GM23338 (cell line): ENCODE results near the gene MGAT5. TPM values are rescaled to one million over a fixed set of nuclear protein-coding genes. Genes with fewer than 3 reads are reported as not detected.

Source experiments
- ATAC-seq: fragments of 200-7000 bp; cut with Tn5 transposase; 3 replicates; pipeline ENCODE4 v1.9.1; 2020
- DNase-seq: peaks from one replicate; pipeline ENCODE4 v3.0.0-alpha.2; 2015; ENCODE audit warnings: low spot score
- H2AFZ ChIP-seq: fragments of 200-600 bp; sonication (generic); 2 replicates; pipeline ENCODE4 v1.8.0; 2016; ENCODE audit warnings: antibody characterized with exemption, mild to moderate bottlenecking, moderate library complexity
- H3F3A ChIP-seq: fragments of 200-600 bp; sonication (generic); replicated peaks from 2 replicates; pipeline ENCODE4 v1.8.0; 2017; ENCODE audit warnings: antibody characterized with exemption, mixed run types, low read depth
- H3K27ac ChIP-seq: fragments of 200-600 bp; sonication (generic); 2 replicates; pipeline ENCODE4 v1.6.1; 2016; ENCODE audit warnings: low read depth
- H3K27me3 ChIP-seq: fragments of 200-600 bp; sonication (generic); 2 replicates; pipeline ENCODE4 v1.8.0; 2016; ENCODE audit warnings: mild to moderate bottlenecking, mixed run types, moderate library complexity; ENCODE audit not compliant: insufficient read depth
- H3K36me3 ChIP-seq: fragments of 200-600 bp; sonication (generic); 2 replicates; pipeline ENCODE4 v1.8.0; 2016; ENCODE audit warnings: mild to moderate bottlenecking; ENCODE audit not compliant: insufficient read depth
- H3K4me1 ChIP-seq: fragments of 200-600 bp; sonication (generic); 2 replicates; pipeline ENCODE4 v1.8.0; 2016; ENCODE audit warnings: mild to moderate bottlenecking, moderate library complexity; ENCODE audit not compliant: insufficient read depth
- H3K4me2 ChIP-seq: fragments of 200-600 bp; sonication (generic); 2 replicates; pipeline ENCODE4 v1.7.1; 2017; ENCODE audit warnings: mixed run types
- H3K4me3 ChIP-seq: fragments of 200-600 bp; sonication (generic); 2 replicates; pipeline ENCODE4 v1.6.1; 2016; ENCODE audit warnings: mixed run types
- H3K79me2 ChIP-seq: fragments of 200-600 bp; sonication (generic); replicated peaks from 2 replicates; pipeline ENCODE4 v1.8.0; 2017; ENCODE audit warnings: mild to moderate bottlenecking; ENCODE audit not compliant: insufficient read depth
- H3K9me2 ChIP-seq: fragments of 200-600 bp; sonication (generic); 2 replicates; pipeline ENCODE4 v1.8.0; 2017; ENCODE audit not compliant: insufficient read depth
- H4K20me1 ChIP-seq: fragments of 200-600 bp; sonication (generic); replicated peaks from 2 replicates; pipeline ENCODE4 v1.8.0; 2017; ENCODE audit warnings: mild to moderate bottlenecking; ENCODE audit not compliant: insufficient read depth
- H3K27ac Mint-ChIP-seq: 2 replicates; pipeline ENCODE4 v1.8.0; 2020; ENCODE audit warnings: inconsistent platforms, mild to moderate bottlenecking, moderate library complexity, mixed read lengths
- H3K27me3 Mint-ChIP-seq: 3 replicates; pipeline ENCODE4 v1.8.0; 2022; ENCODE audit warnings: low read depth, mild to moderate bottlenecking, moderate library complexity, mixed read lengths, inconsistent platforms; ENCODE audit not compliant: insufficient read depth, poor library complexity
- H3K36me3 Mint-ChIP-seq: 3 replicates; pipeline ENCODE4 v1.8.0; 2021; ENCODE audit warnings: low read depth, mild to moderate bottlenecking, inconsistent platforms, moderate library complexity, mixed read lengths
- H3K4me1 Mint-ChIP-seq: 3 replicates; pipeline ENCODE4 v1.8.0; 2020; ENCODE audit warnings: mild to moderate bottlenecking, inconsistent platforms, mixed read lengths
- H3K4me3 Mint-ChIP-seq: 3 replicates; pipeline ENCODE4 v1.8.0; 2021; ENCODE audit warnings: moderate library complexity, mild to moderate bottlenecking, inconsistent platforms, mixed read lengths
- H3K9me3 Mint-ChIP-seq: 3 replicates; pipeline ENCODE4 v1.8.0; 2020; ENCODE audit warnings: moderate library complexity, mild to moderate bottlenecking, inconsistent platforms, mixed read lengths
- CREB1 ChIP-seq: fragments of 250-450 bp; sonication (Bioruptor Pico); IDR thresholded peaks from 2 replicates; pipeline ENCODE4 v1.5.0; 2020; ENCODE audit warnings: low read depth, mild to moderate bottlenecking, moderate library complexity
- ETS1 ChIP-seq: IDR thresholded peaks from 2 replicates; pipeline ENCODE4 v1.6.1; 2016; ENCODE audit warnings: antibody characterized with exemption
- NANOG ChIP-seq: IDR thresholded peaks from 2 replicates; pipeline ENCODE4 v1.6.1; 2016; ENCODE audit warnings: antibody characterized with exemption, borderline replicate concordance
- ZNF114 ChIP-seq: fragments of 250-450 bp; sonication (Bioruptor Pico); IDR thresholded peaks from 2 replicates; pipeline ENCODE4 v1.5.0; 2020; ENCODE audit warnings: mild to moderate bottlenecking, moderate library complexity
- ZNF331 ChIP-seq: fragments of 250-450 bp; sonication (Bioruptor Pico); IDR thresholded peaks from 2 replicates; pipeline ENCODE4 v1.5.0; 2020; ENCODE audit warnings: low read depth, mild to moderate bottlenecking, moderate library complexity
- ZNF462 ChIP-seq: fragments of 250-450 bp; sonication (Bioruptor Pico); IDR thresholded peaks from 2 replicates; pipeline ENCODE4 v1.5.0; 2020; ENCODE audit warnings: mild to moderate bottlenecking, moderate library complexity
- polyA plus RNA-seq: library from polyadenylated mRNA; unstranded; fragments of >200 nt; fragmentation: Nextera tagmentation; extraction: Ambion mirVana; gene quantifications from 2 replicates; pipeline ENCODE4 v1.2.1, GENCODE V29; 2016
- total RNA-seq: library from RNA; depleted of rRNA; stranded (reverse); fragments of >200 nt; shearing (Covaris generic); gene quantifications from 2 replicates; pipeline ENCODE4 v1.2.3, GENCODE V29; 2014

MGAT5 gene
- total and polyA plus RNA-seq, 2 experiments from 2014 or later: 4.6 to 27.6 TPM

- no peak for TF ChIP-seq ZNF462 (CRISPR knock-in tag)
- no peak for TF ChIP-seq ZNF114
- no peak for TF ChIP-seq NANOG
- no peak for TF ChIP-seq CREB1 (CRISPR knock-in tag)
- no peak for TF ChIP-seq ZNF331
- TF ChIP-seq ETS1: no peak
These were observed 130.3 kb downstream of the MGAT5 start (continued) for GRCh38 chr2:134384131-134384530.

GRCh38 chr2:134385195-134385594 is 131.3 kb downstream of the MGAT5 start:
- no peak overlapping the region for H2AFZ ChIP-seq
- no peak for DNase-seq
- Mint-ChIP-seq H3K4me3 (no peak overlapping the region), H3K27ac (no peak overlapping the region), H3K36me3 (no peaks in the 10 kb centered on the region), H3K9me3 (no peaks in the 10 kb centered on the region), H3K4me1 (no peaks in the 10 kb centered on the region), H3K27me3 (no peaks in the 10 kb centered on the region)
- no peaks in the 10 kb centered on the region for H3K36me3 ChIP-seq
- no peak for TF ChIP-seq ETS1
- H3K4me3 ChIP-seq: no peak overlapping the region
- H3K27ac ChIP-seq: no peak overlapping the region
- no peaks in the 10 kb centered on the region for H4K20me1 ChIP-seq
- H3K4me1 ChIP-seq: no peaks in the 10 kb centered on the region
- no peaks in the 10 kb centered on the region for H3K27me3 ChIP-seq
- H3K4me2 ChIP-seq: no peak overlapping the region
- no peaks in the 10 kb centered on the region for H3F3A ChIP-seq
- no peaks in the 10 kb centered on the region for H3K79me2 ChIP-seq
- H3K9me2 ChIP-seq: no peaks in the 10 kb centered on the region
- no peak for ATAC-seq
